Activated T-helper 1 cell treated with anti-CD3 and anti-CD28 coated beads, Interleukin-2, amount 50 U/mL, for 16 hours (primary cell): Measurements from ENCODE around the gene PWP2.

Experiments used
- DNase-seq, 2 donors: peaks; one replicate each; pipeline ENCODE4 v3.0.0-alpha.2; 2020; ENCODE audit warnings: low read depth in 1 of 2, low spot score in 1 of 2

Gene PWP2

DNA sequence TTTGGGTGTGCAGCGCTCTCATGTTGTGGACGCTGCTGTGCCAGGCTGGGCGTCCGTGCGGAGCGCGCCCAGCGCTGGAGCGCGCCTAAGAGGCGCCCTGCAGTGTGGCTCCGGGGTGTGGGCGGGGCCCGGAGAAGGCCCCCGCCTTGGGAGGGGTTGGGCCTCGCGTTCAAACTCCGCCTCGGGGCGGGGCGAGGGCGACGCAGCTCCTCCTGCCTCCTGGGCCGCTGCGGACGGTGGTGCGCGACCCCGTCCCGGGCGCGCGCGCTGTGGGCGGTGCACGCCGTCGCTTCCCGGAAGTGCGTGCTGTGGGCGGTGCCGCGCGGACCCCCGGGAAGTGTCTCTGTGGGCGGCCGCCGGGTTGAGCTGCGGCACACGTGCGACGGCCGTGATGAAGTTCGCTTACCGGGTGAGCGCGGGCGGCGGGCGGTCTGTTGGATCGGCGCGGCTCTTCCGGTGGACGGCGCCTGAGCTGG, at the start of gene PWP2:
Gene PWP2, plus strand, starts transcription at position 374 of the 476 bp plus-strand sequence. Its CDS starts 18 bp downstream, at position 392.
- DNase-seq = peak in 1 of 2 donors; percentile 66

- peak in 1 of 2 donors; percentile 15 for DNase-seq
These were observed 49.1 kb upstream of the PWP2 start for GRCh38 chr21:44057960-44058651.

DNA sequence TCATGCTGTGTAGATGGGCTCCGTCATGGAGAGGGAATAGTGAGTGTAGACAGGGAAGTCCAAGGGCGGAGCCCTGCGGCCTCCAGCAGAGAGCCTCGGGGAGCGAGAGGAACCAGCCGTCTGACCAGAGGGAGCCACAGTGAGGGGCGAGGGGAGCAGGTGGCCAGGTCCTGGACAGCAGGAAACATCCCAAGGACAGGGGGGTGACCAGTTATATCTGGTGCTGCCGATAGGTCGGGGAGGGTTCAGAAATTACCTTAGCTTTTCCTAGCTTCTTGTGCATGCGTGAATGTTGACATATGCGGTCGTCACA, 48.6 kb upstream of the PWP2 start:
- DNase-seq = no peak

DNA sequence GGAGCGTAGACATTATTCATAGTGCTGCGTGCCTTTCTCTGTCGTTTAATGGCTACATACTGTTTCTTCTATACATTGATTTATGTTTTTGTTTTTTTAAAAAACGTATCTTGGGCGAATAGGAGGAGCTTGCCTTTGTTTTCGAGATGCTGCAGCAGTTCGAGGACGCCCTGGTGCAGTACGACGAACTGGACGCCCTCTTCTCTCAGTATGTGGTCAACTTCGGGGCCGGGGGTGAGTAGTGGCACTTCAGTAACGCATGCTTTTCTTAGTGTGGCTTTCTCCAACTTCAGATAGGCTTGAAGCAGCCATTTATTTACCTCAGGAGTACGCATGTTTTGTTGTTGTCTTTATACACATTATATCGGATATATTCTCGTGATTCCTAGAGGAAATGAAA, 48.2 kb upstream of the PWP2 start:
- DNase-seq = no peak

- no peak for DNase-seq
These were observed 47.5 kb upstream of the PWP2 start for GRCh38 chr21:44059710-44060109.

- DNase-seq = no peak
These were observed 44.8 kb upstream of the PWP2 start for GRCh38 chr21:44062380-44062779.

DNA sequence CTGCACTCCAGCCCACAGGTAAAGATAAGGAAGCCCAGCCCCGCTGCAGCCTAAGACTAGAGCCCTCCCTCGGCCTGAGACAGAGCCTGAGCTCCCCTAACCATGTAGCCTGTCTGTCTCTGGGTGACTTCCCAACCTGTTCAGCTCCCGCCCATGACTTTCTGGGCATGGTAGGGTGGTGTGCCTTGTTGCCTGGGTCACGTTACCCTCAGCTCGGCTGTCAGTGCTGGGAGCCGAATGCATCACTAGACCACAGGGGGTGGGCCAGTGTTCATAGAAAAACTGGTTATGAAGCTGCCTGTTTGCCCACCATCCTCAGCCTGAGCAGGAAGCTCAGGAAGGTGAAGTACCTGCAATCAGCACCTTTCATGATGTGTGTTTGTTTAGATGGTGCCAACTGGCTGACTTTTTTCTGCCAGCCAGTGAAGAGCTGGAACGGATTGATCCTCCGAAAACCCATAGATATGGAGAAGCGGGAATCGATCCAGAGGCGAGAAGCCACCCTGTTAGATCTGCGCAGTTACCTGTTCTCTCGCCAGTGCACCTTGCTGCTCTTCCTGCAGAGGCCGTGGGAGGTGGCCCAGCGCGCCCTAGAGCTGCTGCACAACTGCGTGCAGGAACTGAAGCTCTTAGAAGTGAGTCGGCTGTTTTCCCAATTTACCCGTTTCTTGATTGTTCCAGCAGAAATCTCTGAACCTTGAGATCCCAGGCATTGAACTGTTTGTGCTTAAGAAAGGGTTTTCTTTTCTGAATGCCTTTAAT, 43.9 kb upstream of the PWP2 start:
- no peak for DNase-seq

DNA sequence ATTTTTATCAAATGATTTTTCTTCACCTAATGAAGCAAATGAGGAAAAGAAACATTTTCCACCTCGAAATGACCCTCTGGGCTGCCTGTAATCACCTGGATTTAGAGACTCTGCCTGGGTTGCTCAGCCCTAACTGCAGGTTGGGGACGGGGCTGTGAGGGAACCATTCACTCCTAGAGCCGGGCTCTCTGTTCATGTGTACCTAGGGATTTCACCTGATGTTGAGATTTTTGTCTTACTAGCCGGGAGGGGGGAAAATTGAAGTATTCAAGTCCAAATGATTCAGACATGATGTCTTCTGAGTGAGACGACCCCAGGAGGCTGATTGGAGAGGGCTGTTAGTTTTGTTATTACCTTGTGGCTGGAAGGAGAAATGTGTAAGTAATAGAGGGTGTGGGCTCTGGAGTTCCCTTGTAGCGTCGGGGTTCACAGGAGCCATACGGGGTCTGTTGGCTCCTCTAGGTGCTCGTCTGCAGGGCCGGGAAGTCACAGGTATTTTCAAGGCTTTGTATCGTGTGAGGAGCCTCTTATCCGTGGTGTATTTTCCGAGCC, 42.3 kb upstream of the PWP2 start:
- DNase-seq = no peak

DNA sequence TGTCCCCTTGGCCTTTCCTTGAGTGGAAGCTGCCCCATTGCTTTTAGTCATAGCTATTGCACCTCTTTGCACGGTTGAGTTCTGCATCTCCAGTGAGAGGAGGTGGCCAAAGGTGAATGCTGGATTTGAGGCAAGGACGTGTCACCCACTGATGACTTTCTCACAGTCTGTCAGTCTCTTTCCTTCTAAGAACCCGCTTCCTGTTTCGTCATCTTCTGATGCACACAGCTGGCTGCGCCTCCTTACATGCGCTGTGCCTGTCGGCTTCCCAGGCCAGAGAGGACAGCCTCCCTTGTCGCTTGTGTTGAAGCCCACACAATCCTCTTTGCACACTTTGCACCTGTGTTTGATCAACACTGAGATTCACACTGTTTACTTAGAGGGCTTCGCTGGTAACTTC, 41.8 kb upstream of the PWP2 start:
- peak; percentile 30 to 63 for DNase-seq

GRCh38 chr21:44066116-44066515, 41.1 kb upstream of the PWP2 start:
- no peak for DNase-seq

- no peak for DNase-seq
These were observed 40.0 kb upstream of the PWP2 start for GRCh38 chr21:44067011-44067839.

DNA sequence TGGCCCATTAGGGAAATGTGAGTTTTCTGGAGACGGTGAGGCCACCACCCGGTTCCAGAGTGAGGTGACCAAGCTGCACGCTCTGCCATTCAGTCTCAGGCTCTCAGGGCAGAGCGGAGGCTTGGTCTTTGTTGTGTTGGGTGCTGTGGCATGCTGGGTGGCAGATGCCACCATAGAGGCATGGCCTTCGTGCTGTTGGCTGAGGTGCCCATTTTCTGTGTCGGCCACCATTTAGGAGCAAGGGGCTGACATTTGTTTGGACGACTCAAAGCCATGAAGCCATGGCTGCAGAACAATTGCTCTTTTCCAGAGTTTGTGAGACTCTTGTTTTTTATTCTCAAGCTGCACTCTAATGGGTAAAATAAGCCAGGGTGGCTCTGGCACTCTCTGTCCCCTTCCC, 36.8 kb upstream of the PWP2 start:
- no peak for DNase-seq

- no peak for DNase-seq
These were observed 35.7 kb upstream of the PWP2 start for GRCh38 chr21:44071359-44072104.

- no peak for DNase-seq
These were observed 35.1 kb upstream of the PWP2 start for GRCh38 chr21:44072111-44072510.

- no peak for DNase-seq
These were observed 32.8 kb upstream of the PWP2 start for GRCh38 chr21:44074315-44074958.

DNA sequence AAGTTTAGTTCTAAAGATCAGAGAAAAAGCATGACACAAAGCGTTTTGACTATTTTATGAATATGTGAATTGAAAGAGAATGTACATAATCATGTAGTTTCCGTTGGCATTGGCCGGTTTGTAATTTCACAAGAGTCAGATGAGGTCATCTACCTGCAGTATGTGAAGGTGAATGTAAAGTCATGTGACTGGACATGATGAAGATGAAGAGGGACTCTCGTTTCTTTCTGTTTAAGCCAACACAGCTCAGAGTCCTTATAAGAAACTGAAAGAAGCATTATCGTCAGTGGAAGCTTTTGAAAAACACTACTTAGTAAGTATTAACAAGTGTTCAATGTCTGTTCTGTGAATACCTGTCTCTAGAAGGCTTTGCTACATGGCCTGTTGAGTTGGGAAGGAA, 30.9 kb upstream of the PWP2 start:
- DNase-seq = no peak

- no peak for DNase-seq
These were observed 28.7 kb upstream of the PWP2 start for GRCh38 chr21:44078411-44078981.

DNA sequence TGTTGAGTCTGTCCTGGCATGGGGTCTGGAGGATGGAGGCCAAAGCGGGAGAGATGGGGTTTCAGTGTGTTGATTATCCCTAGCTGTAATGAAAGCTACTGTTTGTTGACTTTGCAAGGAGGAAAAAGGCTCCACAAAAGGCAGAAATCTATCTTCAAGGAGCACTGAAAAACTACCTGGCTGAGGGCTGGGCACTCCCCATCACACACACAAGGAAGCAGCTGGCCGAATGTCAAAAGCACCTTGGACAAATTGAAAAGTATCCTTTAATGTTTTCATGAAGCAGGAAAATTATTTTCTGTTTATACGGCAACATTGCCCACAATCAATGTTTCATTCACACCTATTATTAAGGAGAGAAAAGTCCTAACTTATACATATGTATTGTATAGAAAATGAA, 27.8 kb upstream of the PWP2 start:
- DNase-seq = no peak

DNA sequence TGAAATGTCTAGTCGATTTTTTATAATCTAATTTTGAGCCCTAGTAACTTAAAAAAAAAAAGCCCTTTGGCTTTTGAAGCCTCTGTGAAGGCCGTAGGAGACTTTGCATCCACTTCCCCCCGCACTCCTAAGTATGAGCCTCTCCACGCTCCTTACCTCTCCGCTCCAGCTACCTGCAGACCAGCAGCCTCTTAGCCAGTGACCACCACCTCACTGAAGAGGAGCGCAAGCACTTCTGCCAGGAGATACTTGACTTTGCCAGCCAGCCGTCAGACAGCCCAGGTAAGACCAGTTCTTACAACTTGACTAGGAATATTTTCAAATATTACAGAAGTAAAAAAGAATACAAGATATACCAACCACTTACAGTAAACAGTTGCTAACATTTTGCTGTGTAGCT, 27.4 kb upstream of the PWP2 start:
- no peak for DNase-seq
